ENCODE data around the gene AKR1C2. TPM values are rescaled to one million over a fixed set of nuclear protein-coding genes. Genes with fewer than 3 reads are reported as not detected.
"Not testable (repeated sequence)": the region's sequence is repeated elsewhere in the genome, so short reads cannot be mapped to it uniquely, and the experiment has no call there.

The AKR1C2 gene
- total RNA-seq, 3 donors from 2014 or later, result 0.32 to 0.52 TPM; not detected in 1

DNA sequence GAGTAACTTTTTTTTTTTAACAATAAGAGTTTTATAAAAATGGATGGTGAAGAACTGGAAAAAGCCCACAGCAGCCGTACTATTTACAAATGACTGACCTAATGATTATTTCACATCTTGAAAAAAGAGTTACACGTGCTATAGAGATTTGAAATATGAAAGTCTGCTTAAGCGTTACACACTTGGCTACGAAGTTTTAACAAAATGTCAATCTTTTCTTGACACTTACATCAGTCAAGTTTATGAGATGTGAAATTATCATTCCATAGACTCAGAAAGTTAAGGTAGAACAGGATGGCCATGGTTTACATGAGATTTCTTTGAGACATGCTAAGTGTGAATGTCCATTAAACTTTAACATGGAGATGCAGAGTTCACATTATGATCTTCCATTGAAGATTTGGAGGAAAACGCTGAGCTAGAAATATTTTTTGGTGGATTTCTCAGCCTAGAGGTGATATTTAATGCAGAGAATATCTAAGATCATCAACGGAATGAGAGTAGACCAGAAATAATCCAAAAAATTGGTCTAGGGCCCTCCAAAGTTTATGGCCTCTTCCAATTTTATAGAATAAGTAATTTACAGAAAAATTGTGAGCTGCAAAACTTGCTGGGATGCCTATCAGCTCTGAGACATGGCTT, 15.5 kb downstream of the AKR1C2 start:
- not testable (repeated sequence) for ATAC-seq; DNase-seq; H3K4me3 Mint-ChIP-seq; H3K4me1 Mint-ChIP-seq (ENCODE audit: low read depth); H3K9me3 Mint-ChIP-seq; H3K27me3 Mint-ChIP-seq (ENCODE audit: low read depth); H3K36me3 Mint-ChIP-seq (ENCODE audit: insufficient read depth)

- H3K36me3 Mint-ChIP-seq (ENCODE audit: insufficient read depth), result peaks cover 2% of the 10 kb centered on the region
- H3K9me3 Mint-ChIP-seq, result no peaks in the 10 kb centered on the region
- H3K4me3 Mint-ChIP-seq, result no peak overlapping the region
- H3K27me3 Mint-ChIP-seq (ENCODE audit: low read depth), result peaks cover 13% of the 10 kb centered on the region
- ATAC-seq, result no peak
- DNase-seq, result no peak
- no peaks in the 10 kb centered on the region for H3K4me1 Mint-ChIP-seq (ENCODE audit: low read depth)
Measured at GRCh38 chr10:4984971-4985594, 18.6 kb downstream of the AKR1C2 start.

DNA sequence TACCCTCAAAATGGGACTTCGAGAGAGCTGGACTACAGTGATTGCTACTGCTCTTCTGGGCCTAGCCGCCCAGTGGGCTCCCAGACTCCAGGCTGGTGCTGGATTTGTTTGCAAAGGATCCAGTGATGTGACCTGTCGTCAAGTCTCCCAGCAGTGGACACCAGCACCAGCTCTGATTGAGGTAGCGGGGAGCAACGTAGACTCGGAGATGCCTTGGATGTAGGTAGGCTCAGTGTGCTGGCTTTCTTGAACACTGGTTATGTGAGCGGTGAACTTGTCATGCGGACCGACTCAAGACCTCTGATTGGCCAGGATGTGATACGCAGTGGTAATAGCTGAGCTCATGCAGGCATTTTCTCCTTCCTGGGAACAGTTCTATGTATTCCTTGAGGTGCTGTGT, 19.4 kb downstream of the AKR1C2 start:
- H3K36me3 Mint-ChIP-seq (ENCODE audit: insufficient read depth), result peaks cover 2% of the 10 kb centered on the region
- no peaks in the 10 kb centered on the region for H3K4me1 Mint-ChIP-seq (ENCODE audit: low read depth)
- no peaks in the 10 kb centered on the region for H3K9me3 Mint-ChIP-seq
- H3K27me3 Mint-ChIP-seq (ENCODE audit: low read depth), result peaks cover 13% of the 10 kb centered on the region
- H3K4me3 Mint-ChIP-seq, result no peak overlapping the region
- DNase-seq, result no peak
- ATAC-seq, result no peak

DNA sequence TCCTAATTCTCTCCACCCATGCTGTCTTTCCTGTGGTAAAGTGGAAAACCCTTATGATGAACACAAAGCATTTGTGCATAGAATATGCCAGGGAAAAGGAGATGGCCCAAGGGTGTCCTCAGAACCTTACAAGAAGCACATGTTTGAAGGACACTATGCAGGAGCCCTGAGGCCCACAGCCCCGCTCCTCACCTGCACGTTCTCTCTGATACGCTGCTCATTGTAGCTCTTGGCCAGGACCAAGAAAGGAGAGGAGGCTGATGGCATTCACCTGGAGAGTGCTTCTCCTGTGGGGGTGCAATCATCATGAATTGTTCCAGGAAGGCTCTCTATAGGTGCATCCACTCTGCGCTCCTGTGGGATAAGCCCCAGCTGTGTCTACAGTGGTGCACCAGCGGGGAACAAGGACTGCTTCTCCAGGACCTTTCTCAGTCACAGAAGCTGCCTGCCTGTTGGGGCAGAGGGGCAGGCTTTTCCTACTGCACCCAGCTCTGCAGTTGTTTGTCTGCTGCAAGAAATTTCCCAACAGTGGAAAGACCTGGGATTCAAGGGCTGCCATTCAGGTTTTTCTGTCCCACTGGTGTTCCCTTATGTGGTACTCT, 19.9 kb downstream of the AKR1C2 start:
- peaks cover 2% of the 10 kb centered on the region for H3K36me3 Mint-ChIP-seq (ENCODE audit: insufficient read depth)
- DNase-seq (no peak), ATAC-seq (no peak)
- H3K4me1 Mint-ChIP-seq (ENCODE audit: low read depth), result no peaks in the 10 kb centered on the region
- H3K27me3 Mint-ChIP-seq (ENCODE audit: low read depth), result peaks cover 13% of the 10 kb centered on the region
- H3K9me3 Mint-ChIP-seq, result no peaks in the 10 kb centered on the region
- H3K4me3 Mint-ChIP-seq, result no peak overlapping the region

DNA sequence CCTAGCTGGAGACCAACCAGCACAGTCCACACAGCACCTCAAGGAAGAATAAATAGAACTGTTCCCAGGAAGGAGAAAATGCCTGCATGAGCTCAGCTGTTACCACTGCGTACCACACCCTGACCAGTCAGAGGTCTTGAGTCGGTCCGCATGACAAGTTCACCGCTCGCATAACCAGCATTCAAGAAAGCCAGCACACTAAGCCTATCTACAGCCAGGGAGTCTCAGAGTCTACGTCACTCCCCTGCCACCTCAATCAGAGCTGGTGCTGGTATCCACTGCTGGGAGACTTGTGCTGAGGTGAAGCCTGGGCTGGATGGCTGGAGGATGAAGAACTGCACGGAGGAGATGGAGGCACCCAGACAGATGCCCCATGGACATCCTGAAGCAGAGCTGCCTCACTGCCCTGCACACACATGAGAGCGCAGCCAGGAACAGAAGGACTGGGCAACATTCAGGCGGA, 20.9 kb downstream of the AKR1C2 start:
- ATAC-seq, result no peak
- Mint-ChIP-seq H3K9me3 (no peaks in the 10 kb centered on the region), H3K27me3 (ENCODE audit: low read depth) (peaks cover 13% of the 10 kb centered on the region), H3K4me1 (ENCODE audit: low read depth) (no peaks in the 10 kb centered on the region), H3K4me3 (no peak overlapping the region), H3K36me3 (ENCODE audit: insufficient read depth) (peaks cover 2% of the 10 kb centered on the region)
- DNase-seq, result no peak

DNA sequence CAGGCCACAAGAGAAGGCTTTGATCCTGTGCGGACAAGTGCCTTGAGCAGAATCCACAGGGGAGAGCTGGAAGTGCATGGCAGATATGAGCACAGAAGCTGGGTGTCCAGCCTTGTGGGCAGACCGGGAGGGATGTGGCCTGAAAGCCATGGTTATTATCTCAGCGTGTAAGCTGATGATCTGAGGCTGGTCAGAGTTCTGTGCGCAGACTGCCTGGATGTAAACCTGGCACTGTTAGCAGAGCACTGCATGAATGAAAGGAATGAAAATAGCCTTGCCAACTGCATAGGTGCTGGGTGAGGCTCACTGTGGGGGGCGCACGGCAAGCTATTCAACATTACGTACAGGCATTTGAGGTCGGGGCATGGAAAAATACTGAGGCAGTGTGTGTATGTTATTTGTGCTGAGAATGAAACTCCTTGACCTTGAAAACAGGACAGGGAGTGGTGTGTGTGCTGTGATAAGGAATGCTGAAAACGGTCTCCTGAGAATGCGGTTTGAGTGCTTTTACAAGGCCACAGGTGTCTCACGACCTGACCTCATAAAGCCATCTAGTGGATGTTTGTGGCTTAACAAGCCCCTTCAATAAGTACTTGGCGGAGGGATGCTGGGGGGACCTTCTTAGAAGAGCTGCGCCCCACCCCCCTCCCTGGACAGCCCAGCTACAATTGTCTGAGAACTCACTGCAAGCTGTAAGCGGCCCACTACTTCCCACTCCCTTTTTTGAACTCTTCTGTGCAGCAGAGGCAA, 21.8 kb downstream of the AKR1C2 start:
- H3K4me1 Mint-ChIP-seq (ENCODE audit: low read depth), result no peaks in the 10 kb centered on the region
- no peak overlapping the region for H3K4me3 Mint-ChIP-seq
- H3K27me3 Mint-ChIP-seq (ENCODE audit: low read depth), result peaks cover 13% of the 10 kb centered on the region
- peaks cover 2% of the 10 kb centered on the region for H3K36me3 Mint-ChIP-seq (ENCODE audit: insufficient read depth)
- DNase-seq (no peak), ATAC-seq (no peak)
- H3K9me3 Mint-ChIP-seq, result no peaks in the 10 kb centered on the region

DNA sequence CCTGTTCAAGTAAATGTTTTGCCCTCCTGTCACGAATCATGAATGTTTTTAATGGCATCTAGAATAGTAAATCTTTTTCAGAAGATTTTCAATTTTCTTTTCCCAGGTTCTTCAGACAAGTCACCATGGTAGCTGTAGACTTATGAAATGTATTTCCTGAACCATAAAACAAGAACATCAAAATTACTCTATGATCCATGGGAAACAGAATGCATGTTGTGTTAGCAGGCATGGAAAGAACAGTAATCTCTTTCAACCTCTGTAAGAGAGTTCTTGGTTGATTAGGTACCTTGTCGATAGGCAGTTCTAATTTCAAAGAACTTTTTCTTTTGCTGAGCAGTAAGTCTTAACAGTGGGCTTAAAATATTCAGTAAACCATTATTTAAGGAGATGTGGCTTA, 22.9 kb downstream of the AKR1C2 start:
- peaks cover 13% of the 10 kb centered on the region for H3K27me3 Mint-ChIP-seq (ENCODE audit: low read depth)
- H3K4me3 Mint-ChIP-seq, result no peak overlapping the region
- H3K9me3 Mint-ChIP-seq, result no peaks in the 10 kb centered on the region
- H3K4me1 Mint-ChIP-seq (ENCODE audit: low read depth), result no peaks in the 10 kb centered on the region
- DNase-seq, result no peak
- H3K36me3 Mint-ChIP-seq (ENCODE audit: insufficient read depth), result peaks cover 2% of the 10 kb centered on the region
- ATAC-seq, result no peak

- H3K27me3 Mint-ChIP-seq (ENCODE audit: low read depth), result peaks cover 13% of the 10 kb centered on the region
- H3K9me3 Mint-ChIP-seq, result no peaks in the 10 kb centered on the region
- ATAC-seq, result no peak
- DNase-seq, result no peak
- peaks cover 2% of the 10 kb centered on the region for H3K36me3 Mint-ChIP-seq (ENCODE audit: insufficient read depth)
- H3K4me3 Mint-ChIP-seq, result no peak overlapping the region
- no peaks in the 10 kb centered on the region for H3K4me1 Mint-ChIP-seq (ENCODE audit: low read depth)
Measured at GRCh38 chr10:4978870-4979269, 24.8 kb downstream of the AKR1C2 start.

- H3K36me3 Mint-ChIP-seq (ENCODE audit: insufficient read depth), result peaks cover 2% of the 10 kb centered on the region
- peaks cover 9% of the 10 kb centered on the region for H3K27me3 Mint-ChIP-seq (ENCODE audit: low read depth)
- no peak overlapping the region for H3K4me3 Mint-ChIP-seq
- H3K4me1 Mint-ChIP-seq (ENCODE audit: low read depth), result no peaks in the 10 kb centered on the region
- H3K9me3 Mint-ChIP-seq, result no peaks in the 10 kb centered on the region
- ATAC-seq (no peak), DNase-seq (no peak)
Measured at GRCh38 chr10:4977025-4977424, 26.6 kb downstream of the AKR1C2 start.

DNA sequence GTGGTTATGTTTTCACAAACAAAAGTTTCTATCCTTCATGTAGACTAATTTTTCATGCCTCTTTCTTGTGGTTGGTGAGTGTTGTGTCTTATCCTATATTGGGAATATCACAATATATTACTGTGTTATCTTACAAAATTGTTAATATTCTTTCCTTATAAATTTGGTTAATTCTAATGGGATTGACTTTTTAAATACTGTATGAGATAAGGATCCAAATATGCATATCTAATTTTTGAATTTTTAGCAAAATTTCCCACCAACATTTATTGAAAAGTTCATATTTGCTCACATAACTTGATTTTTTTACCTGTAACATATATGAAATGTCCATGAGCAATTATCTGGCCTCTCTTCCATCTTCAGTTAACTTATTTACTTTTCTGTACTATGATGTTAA, 29.3 kb downstream of the AKR1C2 start:
- H3K27me3 Mint-ChIP-seq (ENCODE audit: low read depth); H3K4me1 Mint-ChIP-seq (ENCODE audit: low read depth); H3K9me3 Mint-ChIP-seq; DNase-seq; H3K4me3 Mint-ChIP-seq; H3K36me3 Mint-ChIP-seq (ENCODE audit: insufficient read depth); ATAC-seq: not testable (repeated sequence)

- H3K4me3 Mint-ChIP-seq; DNase-seq; H3K9me3 Mint-ChIP-seq; H3K27me3 Mint-ChIP-seq (ENCODE audit: low read depth); H3K4me1 Mint-ChIP-seq (ENCODE audit: low read depth); H3K36me3 Mint-ChIP-seq (ENCODE audit: insufficient read depth); ATAC-seq: not testable (repeated sequence)
Measured at GRCh38 chr10:4973294-4973693, 30.4 kb downstream of the AKR1C2 start.

GRCh38 chr10:4972369-4973142, 31.1 kb downstream of the AKR1C2 start:
- not testable (repeated sequence) for H3K4me3 Mint-ChIP-seq; H3K4me1 Mint-ChIP-seq (ENCODE audit: low read depth); DNase-seq; H3K27me3 Mint-ChIP-seq (ENCODE audit: low read depth); ATAC-seq; H3K36me3 Mint-ChIP-seq (ENCODE audit: insufficient read depth); H3K9me3 Mint-ChIP-seq

GRCh38 chr10:4970362-4970761, 33.3 kb downstream of the AKR1C2 start:
- not testable (repeated sequence) for H3K9me3 Mint-ChIP-seq; DNase-seq; H3K4me1 Mint-ChIP-seq (ENCODE audit: low read depth); H3K27me3 Mint-ChIP-seq (ENCODE audit: low read depth); H3K4me3 Mint-ChIP-seq; H3K36me3 Mint-ChIP-seq (ENCODE audit: insufficient read depth); ATAC-seq

GRCh38 chr10:4969289-4969688, 34.4 kb downstream of the AKR1C2 start:
- not testable (repeated sequence) for H3K4me3 Mint-ChIP-seq; ATAC-seq; H3K4me1 Mint-ChIP-seq (ENCODE audit: low read depth); H3K9me3 Mint-ChIP-seq; H3K36me3 Mint-ChIP-seq (ENCODE audit: insufficient read depth); DNase-seq; H3K27me3 Mint-ChIP-seq (ENCODE audit: low read depth)

Data from activated T-cell treated with anti-CD3 and anti-CD28 coated beads, Interleukin-2, amount 50 U/mL, for 4 hours (primary cell).